Purkinje cell (primary cell): Measurements from ENCODE around the gene TAAR1. TPM values are rescaled to one million over a fixed set of nuclear protein-coding genes. Genes with fewer than 3 reads are reported as not detected.

ENCODE experiments used
- polyA plus RNA-seq: library from polyadenylated mRNA; unstranded; fragments of >200 nt; fragmentation: Nextera tagmentation; gene quantifications from 2 replicates; pipeline ENCODE4 v1.2.1, GENCODE V29; 2014

The TAAR1 gene, protein sequence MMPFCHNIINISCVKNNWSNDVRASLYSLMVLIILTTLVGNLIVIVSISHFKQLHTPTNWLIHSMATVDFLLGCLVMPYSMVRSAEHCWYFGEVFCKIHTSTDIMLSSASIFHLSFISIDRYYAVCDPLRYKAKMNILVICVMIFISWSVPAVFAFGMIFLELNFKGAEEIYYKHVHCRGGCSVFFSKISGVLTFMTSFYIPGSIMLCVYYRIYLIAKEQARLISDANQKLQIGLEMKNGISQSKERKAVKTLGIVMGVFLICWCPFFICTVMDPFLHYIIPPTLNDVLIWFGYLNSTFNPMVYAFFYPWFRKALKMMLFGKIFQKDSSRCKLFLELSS
- not detected in 2 replicates for polyA plus RNA-seq

DNA sequence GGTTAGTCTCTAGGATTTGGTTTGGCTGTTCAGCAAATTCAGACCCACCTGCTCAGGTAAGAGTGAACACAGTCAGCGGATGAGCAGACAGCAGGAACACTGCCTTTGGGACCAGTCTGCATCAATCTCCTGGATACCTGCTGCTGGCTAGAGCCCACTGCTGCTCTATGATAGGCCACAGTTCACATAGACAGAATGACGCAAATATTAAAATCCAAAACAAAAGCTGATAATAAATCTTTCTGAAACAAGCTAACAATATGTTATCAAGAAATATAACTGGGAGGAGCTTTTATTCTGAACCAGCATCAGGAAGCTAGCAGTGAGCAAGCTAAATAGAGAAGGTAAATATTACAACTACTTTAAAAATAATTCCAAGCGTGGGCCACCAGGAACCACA lies at the start of gene TAAR1:
TSS of gene TAAR1 (minus strand) at position 101 of the 400 bp plus-strand sequence. CDS start 13,179 bp downstream, outside the sequence.

DNA sequence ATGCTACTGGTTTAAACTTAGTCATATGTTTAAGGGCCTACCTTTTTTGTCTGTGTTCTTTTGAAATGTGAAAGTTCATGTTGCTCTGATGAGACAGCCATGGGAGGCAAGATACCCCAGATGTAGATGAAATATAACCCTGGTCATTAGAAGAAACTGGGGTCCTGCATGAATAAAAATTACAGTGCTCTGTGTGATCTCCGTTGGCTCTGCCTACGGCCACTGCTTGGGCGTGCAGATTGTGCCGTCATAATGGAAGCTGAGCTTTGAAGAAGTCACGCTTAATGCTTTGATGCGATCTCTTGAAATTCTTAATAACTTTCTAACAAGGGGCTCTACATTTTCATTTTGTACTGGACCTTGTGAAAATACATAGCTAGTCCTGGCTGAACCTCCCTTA lies 34.8 kb downstream of the TAAR1 start, which contains the start of gene TAAR2:
TSS of gene TAAR2 (minus strand) at position 101 of the 400 bp plus-strand sequence. CDS start at position 101, 0 bp downstream.

Other genes starting within 250 kb of the TAAR1 start
- 5.6 and 25.0 TPM in 2 replicates for gene STX7, start 146.1 kb downstream of the TAAR1 start, polyA plus RNA-seq
- gene TAAR9, start 120.9 kb downstream of the TAAR1 start, polyA plus RNA-seq: not detected in 2 replicates
- not detected in 2 replicates for gene TAAR8, start 106.5 kb downstream of the TAAR1 start, polyA plus RNA-seq
- not detected in 2 replicates for gene TAAR6, start 88.9 kb downstream of the TAAR1 start, polyA plus RNA-seq
- gene TAAR5, start 69.4 kb downstream of the TAAR1 start, polyA plus RNA-seq: not detected in 2 replicates
- gene TAAR2, start 34.9 kb downstream of the TAAR1 start, polyA plus RNA-seq: not detected in 2 replicates
- gene VNN1, start 54.9 kb upstream of the TAAR1 start, polyA plus RNA-seq: 1.6 and 2.5 TPM in 2 replicates
- not detected in 2 replicates for gene VNN2, start 98.7 kb upstream of the TAAR1 start, polyA plus RNA-seq
- gene SLC18B1, start 139.5 kb upstream of the TAAR1 start, polyA plus RNA-seq: 27.9 and 34.0 TPM in 2 replicates
- gene RPS12, start 155.4 kb upstream of the TAAR1 start, polyA plus RNA-seq: 342 and 394 TPM in 2 replicates